GM12892 (cell line): Measurements from ENCODE around the gene BATF3.

Source experiments
- POLR2A ChIP-seq: IDR thresholded peaks from 2 replicates; pipeline ENCODE4 v1.6.1; 2011; ENCODE audit warnings: low read depth, low read length, control low read depth
- POLR2AphosphoS5 ChIP-seq: IDR thresholded peaks from 2 replicates; pipeline ENCODE4 v1.6.1; 2011; ENCODE audit warnings: low read depth, low read length, control low read depth
- TAF1 ChIP-seq: IDR thresholded peaks from 2 replicates; pipeline ENCODE4 v1.6.1; 2011; ENCODE audit warnings: low read depth, mild to moderate bottlenecking, control low read depth, low read length, borderline replicate concordance

DNA sequence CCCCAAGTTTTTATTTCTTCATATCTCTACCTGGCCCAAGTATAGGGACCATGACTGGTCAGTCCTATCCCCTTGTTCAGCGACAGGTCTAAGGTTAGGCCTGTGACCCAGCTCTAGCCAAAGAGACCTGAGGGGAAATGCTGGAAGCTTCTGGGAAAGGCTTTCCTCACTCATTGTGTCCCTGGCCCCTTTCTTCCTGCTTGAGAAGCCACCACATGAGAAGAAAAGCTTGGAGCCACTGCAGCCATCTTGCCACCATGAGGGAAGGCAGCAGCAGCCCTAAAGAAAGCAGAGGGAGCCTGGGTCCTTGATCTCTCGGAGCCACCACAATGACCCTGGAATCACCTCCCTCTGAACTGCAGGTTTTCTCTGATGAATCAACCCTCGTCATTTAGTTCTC is 47.7 kb downstream of the BATF3 start:
- TF ChIP-seq POLR2A (no peak), POLR2AphosphoS5 (no peak), TAF1 (no peak)
